PC-9 (cell line): ENCODE data around the gene THBD. TPM values are rescaled to one million over a fixed set of nuclear protein-coding genes. Genes with fewer than 3 reads are reported as not detected.

Source experiments
- BruUV-seq: library from RNA; stranded (reverse); fragments of 400-500 nt; replicated peaks from 2 replicates; lab custom pipeline; 2021; lab: Mats Ljungman, UMichigan
- CTCF ChIA-PET: fragments of 300-600 bp; sonication (Branson Sonifier 250); formaldehyde crosslinking; loops from one replicate; lab custom pipeline; 2022; ENCODE audit warnings: antibody characterized with exemption; lab: Charles Lee
- POLR2A ChIA-PET: fragments of 300-600 bp; sonication (Branson Sonifier 250); formaldehyde crosslinking; loops from one replicate; lab custom pipeline; 2022; ENCODE audit warnings: antibody characterized with exemption; ENCODE audit not compliant: unreplicated experiment; lab: Charles Lee
- DNase-seq, 2 experiments: peaks; one replicate each; pipeline versions ENCODE4 v3.0.0 to v3.0.0-alpha.2; 2015 to 2022; ENCODE audit warnings: mixed read lengths in 1 of 2
- H2AFZ ChIP-seq: fragments of 200-600 bp; sonication (generic); 2 replicates; pipeline ENCODE4 v1.8.1; 2017; ENCODE audit warnings: antibody characterized with exemption
- H3F3A ChIP-seq: fragments of 200-600 bp; sonication (generic); 2 replicates; pipeline ENCODE4 v1.8.1; 2017; ENCODE audit warnings: antibody characterized with exemption, mild to moderate bottlenecking, low read depth; ENCODE audit not compliant: insufficient read depth
- H3K27ac ChIP-seq: fragments of 200-600 bp; sonication (generic); 2 replicates; pipeline ENCODE4 v1.6.1; 2016; ENCODE audit warnings: mixed run types
- H3K27me3 ChIP-seq: fragments of 200-600 bp; sonication (generic); 2 replicates; pipeline ENCODE4 v1.6.1; 2016; ENCODE audit warnings: low read depth, mixed run types; ENCODE audit not compliant: insufficient read depth
- H3K36me3 ChIP-seq: fragments of 200-600 bp; sonication (generic); 2 replicates; pipeline ENCODE4 v1.6.1; 2016; ENCODE audit warnings: low read depth, mixed run types
- H3K4me1 ChIP-seq: fragments of 200-600 bp; sonication (generic); replicated peaks from 2 replicates; pipeline ENCODE4 v1.6.1; 2016; ENCODE audit warnings: mixed run types; ENCODE audit not compliant: insufficient read depth
- H3K4me2 ChIP-seq: fragments of 200-600 bp; sonication (generic); 2 replicates; pipeline ENCODE4 v1.6.1; 2017; ENCODE audit warnings: mixed run types
- H3K4me3 ChIP-seq: fragments of 200-600 bp; sonication (generic); 2 replicates; pipeline ENCODE4 v1.6.1; 2016; ENCODE audit warnings: mixed run types
- H3K79me2 ChIP-seq: fragments of 200-600 bp; sonication (generic); 2 replicates; pipeline ENCODE4 v1.6.1; 2017; ENCODE audit warnings: low read depth, mixed run types
- H3K9me2 ChIP-seq: fragments of 200-600 bp; sonication (generic); 2 replicates; pipeline ENCODE4 v1.8.1; 2017; ENCODE audit warnings: mild to moderate bottlenecking; ENCODE audit not compliant: insufficient read depth
- H3K9me3 ChIP-seq: fragments of 200-600 bp; sonication (generic); 2 replicates; pipeline ENCODE4 v1.8.1; 2016; ENCODE audit warnings: low read depth; ENCODE audit not compliant: insufficient read depth
- H4K20me1 ChIP-seq: fragments of 200-600 bp; sonication (generic); 2 replicates; pipeline ENCODE4 v1.8.1; 2017; ENCODE audit not compliant: insufficient read depth
- CTCF ChIP-seq: fragments of 200-600 bp; sonication (generic); conservative IDR thresholded peaks from 2 replicates; pipeline ENCODE4 v1.6.1; 2017; ENCODE audit warnings: mixed run types, antibody characterized with exemption, mild to moderate bottlenecking, moderate library complexity
- EZH2 ChIP-seq: fragments of 200-600 bp; sonication (generic); IDR thresholded peaks from 2 replicates; pipeline ENCODE4 v1.8.0; 2017; ENCODE audit warnings: antibody characterized with exemption, low read depth
- intact Hi-C: fragments of 100-400 bp; cut with micrococcal nuclease; formaldehyde crosslinking; loops from one replicate; pipeline ENCODE4 v1.10.0; 2022; ENCODE audit not compliant: unreplicated experiment
- total RNA-seq: library from RNA; stranded (reverse); gene quantifications from 2 replicates; pipeline ENCODE4 v1.2.3, GENCODE V29; 2021

The THBD gene
- total RNA-seq, 1 experiment from 2014 or later: 1.7 TPM

GRCh38 chr20:23050847-23051627, 1.6 kb upstream of the THBD start:
- peak overlapping the region; percentile 75 for H3K4me3 ChIP-seq
- H4K20me1 ChIP-seq: no peaks in the 10 kb centered on the region
- intact Hi-C loops: loop anchor here (1.0 to 5.0 kb wide), 4 partner anchors 150 to 360 kb away; no protein-coding TSS in a partner anchor
- TSS peak; percentile 27 for BruUV-seq
- TF ChIP-seq EZH2 (no peak), CTCF (peak; percentile 89)
- peak; percentile 73 to 82 for DNase-seq
- H3F3A ChIP-seq: peaks cover 23% of the 10 kb centered on the region
- H3K79me2 ChIP-seq: peaks cover 30% of the 10 kb centered on the region
- no peaks in the 10 kb centered on the region for H3K9me2 ChIP-seq
- peak overlapping the region; percentile 93 for H3K4me2 ChIP-seq
- H3K36me3 ChIP-seq: no peaks in the 10 kb centered on the region
- CTCF ChIA-PET: interaction anchor here (0.6 to 1.4 kb wide), 5 partner anchors 96 to 193 kb away, joined by 3 to 6 read pairs (median 4); no protein-coding TSS in a partner anchor
- no peaks in the 10 kb centered on the region for H3K27me3 ChIP-seq
- H3K4me1 ChIP-seq: peaks cover 22% of the 10 kb centered on the region
- H3K27ac ChIP-seq: peak overlapping the region; percentile 97
- POLR2A ChIA-PET: interaction anchor here (0.5 to 0.6 kb wide), 2 partner anchors 283 to 299 kb away, joined by 4 to 8 read pairs; no protein-coding TSS in a partner anchor
- no peaks in the 10 kb centered on the region for H3K9me3 ChIP-seq
- H2AFZ ChIP-seq: peak overlapping the region; percentile 84

GRCh38 chr20:23050076-23050838, 785 bp upstream of the THBD start:
- ChIA-PET CTCF (interaction anchor here (1.0 to 1.4 kb wide), 2 partner anchors 148 to 151 kb away, joined by 5 to 6 read pairs; no protein-coding TSS in a partner anchor), POLR2A (interaction anchor here (0.6 to 0.7 kb wide), 2 partner anchors 152 to 300 kb away, joined by 4 to 6 read pairs; no protein-coding TSS in a partner anchor)
- no peaks in the 10 kb centered on the region for H3K9me3 ChIP-seq
- DNase-seq: peak; percentile 51 to 57
- H3K36me3 ChIP-seq: no peaks in the 10 kb centered on the region
- H3K9me2 ChIP-seq: no peaks in the 10 kb centered on the region
- H3K4me3 ChIP-seq: peak overlapping the region; percentile 75
- peak overlapping the region; percentile 97 for H3K27ac ChIP-seq
- H3K4me1 ChIP-seq: peaks cover 29% of the 10 kb centered on the region
- H2AFZ ChIP-seq: peak overlapping the region; percentile 72
- intact Hi-C loops: loop anchor here (1.0 to 5.0 kb wide), 4 partner anchors 151 to 359 kb away; no protein-coding TSS in a partner anchor
- TF ChIP-seq EZH2 (no peak), CTCF (no peak)
- BruUV-seq: no TSS peak
- H3K27me3 ChIP-seq: no peaks in the 10 kb centered on the region
- peaks cover 23% of the 10 kb centered on the region for H3F3A ChIP-seq
- H3K4me2 ChIP-seq: peak overlapping the region; percentile 93
- H3K79me2 ChIP-seq: peaks cover 37% of the 10 kb centered on the region
- no peaks in the 10 kb centered on the region for H4K20me1 ChIP-seq
